ENCODE results near the gene XXYLT1. TPM values are rescaled to one million over a fixed set of nuclear protein-coding genes. Genes with fewer than 3 reads are reported as not detected.

XXYLT1 gene
- total RNA-seq, 1 donor from 2014 or later, result 9.8 TPM

DNA sequence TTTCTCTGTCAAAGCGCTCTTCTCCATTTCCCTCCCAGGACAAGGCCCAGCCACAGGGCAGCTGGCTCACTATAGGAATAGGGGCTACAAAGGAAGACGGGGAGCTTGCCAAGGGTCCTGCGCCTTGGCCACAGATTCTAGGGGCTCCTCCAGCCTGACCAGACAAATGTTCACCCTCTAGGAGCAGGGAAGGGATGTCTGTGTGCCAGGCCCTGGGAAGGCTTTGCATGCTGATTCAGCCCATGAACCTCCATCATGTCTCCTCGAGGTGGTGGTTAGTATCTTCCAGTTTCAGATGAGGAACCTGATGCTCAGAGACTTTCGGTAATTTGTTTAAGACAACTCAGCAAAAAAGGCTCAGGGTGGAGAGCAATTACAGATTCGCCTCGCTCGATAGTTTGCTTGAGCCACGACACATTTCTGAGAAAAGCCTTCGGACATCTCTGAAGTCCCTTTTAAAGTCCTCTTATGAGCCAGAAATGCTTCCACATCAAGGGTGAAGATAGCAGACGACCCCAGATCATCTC is 110.0 kb downstream of the XXYLT1 start:
- no peak overlapping the region for H3K4me3 ChIP-seq
- intact Hi-C loops (cut with DNase I), result no loop called here
- ATAC-seq (no peak), DNase-seq (no peak)
- no peaks in the 10 kb centered on the region for H3K9me3 ChIP-seq
- peak overlapping the region; percentile 78 for H3K27ac ChIP-seq
- H3K36me3 ChIP-seq, result no peaks in the 10 kb centered on the region
- H3K27me3 ChIP-seq, result no peaks in the 10 kb centered on the region
- peaks cover 40% of the 10 kb centered on the region for H3K4me1 ChIP-seq
- TF ChIP-seq, protein P1, sequence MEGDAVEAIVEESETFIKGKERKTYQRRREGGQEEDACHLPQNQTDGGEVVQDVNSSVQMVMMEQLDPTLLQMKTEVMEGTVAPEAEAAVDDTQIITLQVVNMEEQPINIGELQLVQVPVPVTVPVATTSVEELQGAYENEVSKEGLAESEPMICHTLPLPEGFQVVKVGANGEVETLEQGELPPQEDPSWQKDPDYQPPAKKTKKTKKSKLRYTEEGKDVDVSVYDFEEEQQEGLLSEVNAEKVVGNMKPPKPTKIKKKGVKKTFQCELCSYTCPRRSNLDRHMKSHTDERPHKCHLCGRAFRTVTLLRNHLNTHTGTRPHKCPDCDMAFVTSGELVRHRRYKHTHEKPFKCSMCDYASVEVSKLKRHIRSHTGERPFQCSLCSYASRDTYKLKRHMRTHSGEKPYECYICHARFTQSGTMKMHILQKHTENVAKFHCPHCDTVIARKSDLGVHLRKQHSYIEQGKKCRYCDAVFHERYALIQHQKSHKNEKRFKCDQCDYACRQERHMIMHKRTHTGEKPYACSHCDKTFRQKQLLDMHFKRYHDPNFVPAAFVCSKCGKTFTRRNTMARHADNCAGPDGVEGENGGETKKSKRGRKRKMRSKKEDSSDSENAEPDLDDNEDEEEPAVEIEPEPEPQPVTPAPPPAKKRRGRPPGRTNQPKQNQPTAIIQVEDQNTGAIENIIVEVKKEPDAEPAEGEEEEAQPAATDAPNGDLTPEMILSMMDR (IDR thresholded peaks at IDR 0.05), result no peak

DNA sequence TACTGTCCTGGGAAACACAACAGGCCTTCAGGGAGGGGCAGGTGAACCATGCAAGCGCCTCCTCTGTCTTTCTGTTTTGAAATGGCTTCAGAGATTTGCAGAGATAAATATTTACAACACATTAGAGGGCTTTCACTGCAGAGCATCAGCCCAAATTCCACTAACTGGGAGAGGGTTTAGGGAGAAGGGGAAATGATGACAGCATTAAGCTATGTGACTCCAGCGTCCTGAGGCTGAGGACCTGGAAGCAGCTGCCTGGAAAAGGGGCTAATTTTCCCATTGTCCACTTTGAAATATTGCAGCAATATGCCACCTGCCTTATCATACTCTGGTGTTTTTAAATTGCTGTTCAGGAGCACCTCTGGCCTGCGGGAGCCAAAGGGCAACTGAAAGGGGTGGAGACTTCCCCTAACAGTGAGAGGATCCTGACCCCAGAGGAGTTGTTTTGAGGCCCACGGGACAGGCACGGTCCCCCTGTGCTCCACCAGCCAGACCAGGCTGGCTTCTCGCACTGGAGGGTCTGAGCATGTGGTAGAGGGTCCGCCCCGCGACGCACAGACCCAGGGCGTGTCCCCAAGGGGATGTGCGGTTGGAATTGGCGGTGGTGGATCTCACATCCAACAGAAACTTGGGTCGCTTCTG is 110.6 kb downstream of the XXYLT1 start:
- H3K27me3 ChIP-seq, result no peaks in the 10 kb centered on the region
- no peak for DNase-seq
- H3K9me3 ChIP-seq, result no peaks in the 10 kb centered on the region
- peak; percentile 27 for ATAC-seq
- TF ChIP-seq, protein P1 (IDR thresholded peaks at IDR 0.05), result no peak
- intact Hi-C loops (cut with DNase I), result no loop called here
- peaks cover 46% of the 10 kb centered on the region for H3K4me1 ChIP-seq
- H3K4me3 ChIP-seq, result no peak overlapping the region
- no peaks in the 10 kb centered on the region for H3K36me3 ChIP-seq
- H3K27ac ChIP-seq, result peak overlapping the region; percentile 78

- Histone ChIP-seq H3K36me3 (no peaks in the 10 kb centered on the region), H3K4me3 (no peak overlapping the region), H3K27me3 (no peaks in the 10 kb centered on the region), H3K4me1 (peaks cover 52% of the 10 kb centered on the region), H3K27ac (peak overlapping the region; percentile 78), H3K9me3 (no peaks in the 10 kb centered on the region)
- intact Hi-C loops (cut with DNase I), result no loop called here
- no peak for ATAC-seq
- DNase-seq, result no peak
- TF ChIP-seq, protein P1 (IDR thresholded peaks at IDR 0.05), result no peak
Observed at GRCh38 chr3:195159814-195160165, 111.2 kb downstream of the XXYLT1 start.

GRCh38 chr3:195159117-195159813 is 111.7 kb downstream of the XXYLT1 start:
- intact Hi-C loops (cut with DNase I), result no loop called here
- TF ChIP-seq, protein P1 (IDR thresholded peaks at IDR 0.05), result no peak
- peaks cover 57% of the 10 kb centered on the region for H3K4me1 ChIP-seq
- no peak overlapping the region for H3K4me3 ChIP-seq
- H3K9me3 ChIP-seq, result no peaks in the 10 kb centered on the region
- no peaks in the 10 kb centered on the region for H3K36me3 ChIP-seq
- DNase-seq (no peak), ATAC-seq (no peak)
- H3K27ac ChIP-seq, result peak overlapping the region; percentile 78
- H3K27me3 ChIP-seq, result no peaks in the 10 kb centered on the region

GRCh38 chr3:195156286-195156890 is 114.6 kb downstream of the XXYLT1 start:
- no peak overlapping the region for H3K27ac ChIP-seq
- no peaks in the 10 kb centered on the region for H3K9me3 ChIP-seq
- H3K27me3 ChIP-seq, result no peaks in the 10 kb centered on the region
- peaks cover 58% of the 10 kb centered on the region for H3K4me1 ChIP-seq
- ATAC-seq (no peak), DNase-seq (no peak)
- no peak overlapping the region for H3K4me3 ChIP-seq
- TF ChIP-seq, protein P1 (IDR thresholded peaks at IDR 0.05), result no peak
- intact Hi-C loops (cut with DNase I), result no loop called here
- no peaks in the 10 kb centered on the region for H3K36me3 ChIP-seq
